Measurements from ENCODE around the gene MFNG. TPM values are rescaled to one million over a fixed set of nuclear protein-coding genes. Genes with fewer than 3 reads are reported as not detected.

The MFNG gene
- total RNA-seq, 2 donors from 2014 or later: 135 to 338 TPM

DNA sequence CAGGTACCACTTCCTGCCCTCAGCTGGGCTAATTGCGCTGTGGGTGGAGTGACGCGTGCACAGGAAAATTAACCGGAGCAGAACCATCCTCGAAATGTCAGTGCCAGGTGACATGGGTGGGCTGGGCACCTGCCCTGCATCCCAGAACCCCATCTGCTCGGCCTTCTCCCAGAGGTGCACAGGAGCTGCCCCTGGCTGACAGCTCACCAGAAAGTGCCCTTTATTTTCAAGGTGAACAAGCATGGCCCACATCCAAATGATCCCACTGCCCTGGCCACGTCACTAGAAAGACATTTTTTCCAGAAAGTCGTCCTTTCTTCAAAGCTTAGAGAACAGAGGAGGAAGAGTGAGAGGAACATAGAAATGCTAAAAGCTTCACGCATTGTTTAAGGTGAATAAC, 54.8 kb downstream of the MFNG start:
- H3K4me3 Mint-ChIP-seq: no peak overlapping the region
- H3K27ac Mint-ChIP-seq: peak overlapping the region in 1 of 2 donors; percentile 25
- DNase-seq (ENCODE audit: low spot score) (no peak), ATAC-seq (no peak)
- no peaks in the 10 kb centered on the region for H3K36me3 Mint-ChIP-seq
- no peaks in the 10 kb centered on the region for H3K9me3 Mint-ChIP-seq
- peaks cover 9 to 19% of the 10 kb centered on the region in 2 donors for H3K4me1 Mint-ChIP-seq (ENCODE audit: low read depth in 2 of 2)
- peaks cover 23 to 29% of the 10 kb centered on the region in 2 donors for H3K27me3 Mint-ChIP-seq

DNA sequence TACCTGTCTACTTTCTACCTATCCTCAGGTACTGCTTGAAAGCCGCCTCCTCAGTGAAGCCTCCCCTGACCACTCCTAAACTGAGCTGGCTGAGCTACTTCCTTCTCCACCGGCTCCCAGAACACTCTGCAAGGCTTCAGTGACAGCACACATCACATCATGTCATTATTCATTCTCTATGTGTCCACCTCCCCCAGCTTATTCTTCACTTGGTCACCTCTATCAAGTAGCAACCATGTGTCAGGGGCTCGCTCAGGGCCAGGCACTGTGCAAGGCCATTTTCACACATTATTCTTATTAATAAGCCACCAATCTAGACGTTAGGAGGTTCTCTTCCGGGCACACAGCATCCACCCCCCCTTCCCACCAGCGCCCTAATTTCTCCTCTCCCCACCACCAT, 55.2 kb downstream of the MFNG start:
- peaks cover 13 to 22% of the 10 kb centered on the region in 2 donors for H3K4me1 Mint-ChIP-seq (ENCODE audit: low read depth in 2 of 2)
- no peak overlapping the region for H3K27ac Mint-ChIP-seq
- no peak overlapping the region for H3K4me3 Mint-ChIP-seq
- peaks cover 27 to 33% of the 10 kb centered on the region in 2 donors for H3K27me3 Mint-ChIP-seq
- ATAC-seq (no peak), DNase-seq (ENCODE audit: low spot score) (no peak)
- no peaks in the 10 kb centered on the region for H3K9me3 Mint-ChIP-seq
- H3K36me3 Mint-ChIP-seq: no peaks in the 10 kb centered on the region

- peaks cover 25 to 40% of the 10 kb centered on the region in 2 donors for H3K27me3 Mint-ChIP-seq
- peak; percentile 70 for DNase-seq (ENCODE audit: low spot score)
- H3K4me1 Mint-ChIP-seq (ENCODE audit: low read depth in 2 of 2): peaks cover 14 to 22% of the 10 kb centered on the region in 2 donors
- no peak for ATAC-seq
- no peak overlapping the region for H3K27ac Mint-ChIP-seq
- no peak overlapping the region for H3K4me3 Mint-ChIP-seq
- H3K9me3 Mint-ChIP-seq: no peaks in the 10 kb centered on the region
- no peaks in the 10 kb centered on the region for H3K36me3 Mint-ChIP-seq
Measured at GRCh38 chr22:37428649-37429586, 57.3 kb downstream of the MFNG start.

GRCh38 chr22:37427711-37428635, 58.2 kb downstream of the MFNG start:
- Mint-ChIP-seq H3K4me1 (ENCODE audit: low read depth in 2 of 2) (peaks cover 14 to 22% of the 10 kb centered on the region in 2 donors), H3K9me3 (no peaks in the 10 kb centered on the region), H3K27me3 (peaks cover 25 to 40% of the 10 kb centered on the region in 2 donors), H3K36me3 (no peaks in the 10 kb centered on the region), H3K4me3 (no peak overlapping the region), H3K27ac (no peak overlapping the region)
- ATAC-seq (no peak), DNase-seq (ENCODE audit: low spot score) (no peak)

- Mint-ChIP-seq H3K27me3 (peaks cover 23 to 40% of the 10 kb centered on the region in 2 donors), H3K36me3 (no peaks in the 10 kb centered on the region), H3K9me3 (no peaks in the 10 kb centered on the region), H3K4me1 (ENCODE audit: low read depth in 2 of 2) (peaks cover 12 to 15% of the 10 kb centered on the region in 2 donors), H3K4me3 (no peak within 1 kb of the TSS), H3K27ac (no peak within 1 kb of the TSS)
- ATAC-seq (no peak), DNase-seq (ENCODE audit: low spot score) (no peak)
Measured at GRCh38 chr22:37427135-37427710, 59.0 kb downstream of the MFNG start, which contains the start of gene ELFN2. ELFN2 (minus strand) TSS chr22:37427479; CDS start chr22:37375534, 51,945 bp downstream.

DNA sequence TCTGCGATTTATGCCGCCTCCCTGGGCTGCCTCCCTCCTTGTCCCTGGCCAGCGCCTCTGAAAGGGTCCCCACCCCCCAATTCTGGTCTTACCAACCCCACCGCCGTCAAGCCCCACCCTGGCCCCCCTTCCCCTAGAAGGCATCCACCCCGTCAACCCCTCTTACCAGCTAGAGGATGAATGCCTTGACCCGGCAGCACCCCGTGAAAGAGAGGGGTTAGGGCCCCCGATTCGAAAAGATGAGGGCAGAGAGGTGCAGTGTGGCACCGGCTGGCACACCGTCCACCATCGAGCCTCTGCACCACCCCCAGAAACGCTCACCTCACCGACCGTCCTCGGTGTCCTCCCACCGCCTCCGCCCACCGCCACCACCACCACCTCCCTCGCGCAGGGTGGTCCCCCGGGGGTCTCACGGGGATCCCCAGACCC, 59.5 kb downstream of the MFNG start:
- DNase-seq (ENCODE audit: low spot score) (no peak), ATAC-seq (no peak)
- no peak overlapping the region for H3K27ac Mint-ChIP-seq
- no peak overlapping the region for H3K4me3 Mint-ChIP-seq
- H3K4me1 Mint-ChIP-seq (ENCODE audit: low read depth in 2 of 2): peaks cover 7 to 10% of the 10 kb centered on the region in 2 donors
- H3K9me3 Mint-ChIP-seq: no peaks in the 10 kb centered on the region
- peaks cover 23 to 43% of the 10 kb centered on the region in 2 donors for H3K27me3 Mint-ChIP-seq
- no peaks in the 10 kb centered on the region for H3K36me3 Mint-ChIP-seq

- H3K9me3 Mint-ChIP-seq: no peaks in the 10 kb centered on the region
- no peak overlapping the region for H3K4me3 Mint-ChIP-seq
- DNase-seq (ENCODE audit: low spot score) (no peak), ATAC-seq (peak in 1 of 2 donors; percentile 16)
- H3K27me3 Mint-ChIP-seq: peaks cover 22 to 48% of the 10 kb centered on the region in 2 donors
- H3K4me1 Mint-ChIP-seq (ENCODE audit: low read depth in 2 of 2): peaks cover 5 to 7% of the 10 kb centered on the region in 2 donors
- no peak overlapping the region for H3K27ac Mint-ChIP-seq
- no peaks in the 10 kb centered on the region for H3K36me3 Mint-ChIP-seq
Measured at GRCh38 chr22:37425800-37426705, 60.1 kb downstream of the MFNG start.

GRCh38 chr22:37425369-37425768, 60.8 kb downstream of the MFNG start:
- no peak overlapping the region for H3K4me3 Mint-ChIP-seq
- no peaks in the 10 kb centered on the region for H3K36me3 Mint-ChIP-seq
- H3K9me3 Mint-ChIP-seq: no peaks in the 10 kb centered on the region
- peaks cover 9 to 10% of the 10 kb centered on the region in 2 donors for H3K4me1 Mint-ChIP-seq (ENCODE audit: low read depth in 2 of 2)
- H3K27me3 Mint-ChIP-seq: peaks cover 21 to 48% of the 10 kb centered on the region in 2 donors
- H3K27ac Mint-ChIP-seq: no peak overlapping the region
- ATAC-seq: no peak
- no peak for DNase-seq (ENCODE audit: low spot score)

GRCh38 chr22:37423283-37423682, 62.9 kb downstream of the MFNG start:
- H3K9me3 Mint-ChIP-seq: no peaks in the 10 kb centered on the region
- H3K4me3 Mint-ChIP-seq: no peak overlapping the region
- ATAC-seq (no peak), DNase-seq (ENCODE audit: low spot score) (no peak)
- no peaks in the 10 kb centered on the region for H3K36me3 Mint-ChIP-seq
- H3K4me1 Mint-ChIP-seq (ENCODE audit: low read depth in 2 of 2): peaks cover 18 to 19% of the 10 kb centered on the region in 2 donors
- no peak overlapping the region for H3K27ac Mint-ChIP-seq
- peaks cover 33 to 52% of the 10 kb centered on the region in 2 donors for H3K27me3 Mint-ChIP-seq

- Mint-ChIP-seq H3K27me3 (peaks cover 43 to 65% of the 10 kb centered on the region in 2 donors), H3K36me3 (no peaks in the 10 kb centered on the region), H3K27ac (no peak overlapping the region), H3K4me3 (no peak overlapping the region), H3K9me3 (no peaks in the 10 kb centered on the region), H3K4me1 (ENCODE audit: low read depth in 2 of 2) (peaks cover 27 to 30% of the 10 kb centered on the region in 2 donors)
- DNase-seq (ENCODE audit: low spot score) (no peak), ATAC-seq (no peak)
Measured at GRCh38 chr22:37421468-37421877, 64.7 kb downstream of the MFNG start.

- peaks cover 39 to 62% of the 10 kb centered on the region in 2 donors for H3K27me3 Mint-ChIP-seq
- DNase-seq (ENCODE audit: low spot score) (no peak), ATAC-seq (no peak)
- H3K36me3 Mint-ChIP-seq: no peaks in the 10 kb centered on the region
- H3K4me1 Mint-ChIP-seq (ENCODE audit: low read depth in 2 of 2): peaks cover 29 to 31% of the 10 kb centered on the region in 2 donors
- H3K9me3 Mint-ChIP-seq: no peaks in the 10 kb centered on the region
- peak overlapping the region; percentile 84 for H3K4me3 Mint-ChIP-seq
- H3K27ac Mint-ChIP-seq: no peak overlapping the region
Measured at GRCh38 chr22:37420686-37421467, 65.3 kb downstream of the MFNG start.

All from natural killer cell treated with Interleukin-12 subunit alpha and Interleukin-12 subunit beta and Interleukin-15 and Interleukin-18, amount 100 ng/mL, for 72 hours (primary cell).